ENCODE measurements around the gene SLC24A4.

GRCh38 chr14:92499234-92499633, 176.3 kb downstream of the SLC24A4 start:
- TF ChIP-seq, protein P1, sequence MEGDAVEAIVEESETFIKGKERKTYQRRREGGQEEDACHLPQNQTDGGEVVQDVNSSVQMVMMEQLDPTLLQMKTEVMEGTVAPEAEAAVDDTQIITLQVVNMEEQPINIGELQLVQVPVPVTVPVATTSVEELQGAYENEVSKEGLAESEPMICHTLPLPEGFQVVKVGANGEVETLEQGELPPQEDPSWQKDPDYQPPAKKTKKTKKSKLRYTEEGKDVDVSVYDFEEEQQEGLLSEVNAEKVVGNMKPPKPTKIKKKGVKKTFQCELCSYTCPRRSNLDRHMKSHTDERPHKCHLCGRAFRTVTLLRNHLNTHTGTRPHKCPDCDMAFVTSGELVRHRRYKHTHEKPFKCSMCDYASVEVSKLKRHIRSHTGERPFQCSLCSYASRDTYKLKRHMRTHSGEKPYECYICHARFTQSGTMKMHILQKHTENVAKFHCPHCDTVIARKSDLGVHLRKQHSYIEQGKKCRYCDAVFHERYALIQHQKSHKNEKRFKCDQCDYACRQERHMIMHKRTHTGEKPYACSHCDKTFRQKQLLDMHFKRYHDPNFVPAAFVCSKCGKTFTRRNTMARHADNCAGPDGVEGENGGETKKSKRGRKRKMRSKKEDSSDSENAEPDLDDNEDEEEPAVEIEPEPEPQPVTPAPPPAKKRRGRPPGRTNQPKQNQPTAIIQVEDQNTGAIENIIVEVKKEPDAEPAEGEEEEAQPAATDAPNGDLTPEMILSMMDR (IDR thresholded peaks at IDR 0.05), result no peak
- TF ChIP-seq POLR2A (IDR thresholded peaks at IDR 0.05), result no peak

Measured in uterus (tissue), 2 donors.